Naive thymus-derived CD4-positive, alpha-beta T cell (primary cell): ENCODE data around the gene XXYLT1. TPM values are rescaled to one million over a fixed set of nuclear protein-coding genes. Genes with fewer than 3 reads are reported as not detected.

ENCODE experiments used
- ATAC-seq: fragments of 150-1000 bp; cut with Tn5 transposase; 2 replicates; pipeline ENCODE4 v1.10.0; 2021; ENCODE audit warnings: mild to moderate bottlenecking, moderate library complexity
- CTCF ChIA-PET: fragments of 350-600 bp; sonication (Branson Sonifier 250); formaldehyde crosslinking; loops from one replicate; lab custom pipeline; 2021; ENCODE audit warnings: antibody characterized with exemption; lab: Charles Lee
- POLR2A ChIA-PET: fragments of 350-600 bp; sonication (Branson Sonifier 250); formaldehyde crosslinking; loops from one replicate; lab custom pipeline; 2021; ENCODE audit warnings: antibody characterized with exemption, inconsistent platforms; lab: Charles Lee
- DNase-seq, 9 donors: peaks; one replicate each; pipeline versions ENCODE4 v3.0.0 to v3.0.0-alpha.2; 2020 to 2022; ENCODE audit warnings: mixed read lengths in 1 of 9
- H3K27ac ChIP-seq: one replicate; pipeline ENCODE4 v1.7.0; 2013; ENCODE audit warnings: mild to moderate bottlenecking, low read depth, low read length, moderate library complexity
- H3K27me3 ChIP-seq, 2 donors: one replicate each; pipeline ENCODE4 v1.7.0; 2013; ENCODE audit warnings: low read length in 2 of 2, mild to moderate bottlenecking in 2 of 2, moderate library complexity in 2 of 2; ENCODE audit not compliant: control insufficient read depth in 2 of 2, insufficient read depth in 2 of 2
- H3K36me3 ChIP-seq, 3 experiments: 1 replicate in 2 of 3; 2 replicates in 1 of 3; pipeline ENCODE4 v1.7.0; 2013; ENCODE audit warnings: low read length in 3 of 3, mild to moderate bottlenecking in 3 of 3, moderate library complexity in 1 of 3; ENCODE audit not compliant: insufficient read depth in 3 of 3, control insufficient read depth in 2 of 3
- H3K4me1 ChIP-seq, 2 donors: one replicate each; pipeline ENCODE4 v1.7.0; 2013; ENCODE audit warnings: low read length in 2 of 2, mild to moderate bottlenecking in 2 of 2, moderate library complexity in 1 of 2; ENCODE audit not compliant: control insufficient read depth in 2 of 2, insufficient read depth in 2 of 2
- H3K4me3 ChIP-seq: 2 replicates; pipeline ENCODE4 v1.7.0; 2013; ENCODE audit warnings: mild to moderate bottlenecking, low read length
- H3K9me3 ChIP-seq, 3 experiments: 1 replicate in 2 of 3; 2 replicates in 1 of 3; pipeline ENCODE4 v1.7.0; 2013; ENCODE audit warnings: low read length in 3 of 3; ENCODE audit not compliant: control insufficient read depth in 2 of 3
- H3K27ac Mint-ChIP-seq, 9 donors: one replicate each; pipeline ENCODE4 v1.8.0; 2020 to 2022; ENCODE audit warnings: mixed read lengths in 9 of 9, mild to moderate bottlenecking in 8 of 9, moderate library complexity in 5 of 9, inconsistent platforms in 2 of 9
- H3K27me3 Mint-ChIP-seq, 5 donors: one replicate each; pipeline ENCODE4 v1.8.0; 2021 to 2022; ENCODE audit warnings: mixed read lengths in 5 of 5, mild to moderate bottlenecking in 1 of 5
- H3K36me3 Mint-ChIP-seq, 5 donors: one replicate each; pipeline ENCODE4 v1.8.0; 2020 to 2022; ENCODE audit warnings: mixed read lengths in 5 of 5, mild to moderate bottlenecking in 3 of 5, inconsistent platforms in 1 of 5
- H3K4me1 Mint-ChIP-seq, 7 donors: one replicate each; pipeline ENCODE4 v1.8.0; 2020 to 2022; ENCODE audit warnings: mixed read lengths in 7 of 7, mild to moderate bottlenecking in 3 of 7, inconsistent platforms in 1 of 7
- H3K4me3 Mint-ChIP-seq, 10 donors: one replicate each; pipeline ENCODE4 v1.8.0; 2020 to 2022; ENCODE audit warnings: mild to moderate bottlenecking in 10 of 10, mixed read lengths in 10 of 10, moderate library complexity in 6 of 10, inconsistent platforms in 2 of 10
- H3K9me3 Mint-ChIP-seq, 11 donors: one replicate each; pipeline ENCODE4 v1.8.0; 2020 to 2022; ENCODE audit warnings: mixed read lengths in 11 of 11, mild to moderate bottlenecking in 4 of 11, inconsistent platforms in 1 of 11, moderate library complexity in 1 of 11
- intact Hi-C, 2 donors: fragments of 100-400 bp; cut with micrococcal nuclease; formaldehyde crosslinking; loops; one replicate each; pipeline ENCODE4 v1.15.1; 2023
- polyA plus RNA-seq, 2 donors: library from polyadenylated mRNA; unstranded; fragments of 300-500 nt; fragmentation: Illumina TruSeq; gene quantifications; one replicate each; pipeline ENCODE4 v1.2.3, GENCODE V29; 2021
- total RNA-seq, 6 experiments: library from RNA in 5 of 6; stranded (reverse) in 5 of 6; gene quantifications; 1 replicate in 5 of 6; 2 replicates in 1 of 6; pipeline ENCODE4 v1.2.3 and lab custom pipeline; 2021 to 2026

XXYLT1 gene
- total and polyA plus RNA-seq, 7 experiments from 2014 or later, result 4.1 to 11.7 (median 7.2) TPM

DNA sequence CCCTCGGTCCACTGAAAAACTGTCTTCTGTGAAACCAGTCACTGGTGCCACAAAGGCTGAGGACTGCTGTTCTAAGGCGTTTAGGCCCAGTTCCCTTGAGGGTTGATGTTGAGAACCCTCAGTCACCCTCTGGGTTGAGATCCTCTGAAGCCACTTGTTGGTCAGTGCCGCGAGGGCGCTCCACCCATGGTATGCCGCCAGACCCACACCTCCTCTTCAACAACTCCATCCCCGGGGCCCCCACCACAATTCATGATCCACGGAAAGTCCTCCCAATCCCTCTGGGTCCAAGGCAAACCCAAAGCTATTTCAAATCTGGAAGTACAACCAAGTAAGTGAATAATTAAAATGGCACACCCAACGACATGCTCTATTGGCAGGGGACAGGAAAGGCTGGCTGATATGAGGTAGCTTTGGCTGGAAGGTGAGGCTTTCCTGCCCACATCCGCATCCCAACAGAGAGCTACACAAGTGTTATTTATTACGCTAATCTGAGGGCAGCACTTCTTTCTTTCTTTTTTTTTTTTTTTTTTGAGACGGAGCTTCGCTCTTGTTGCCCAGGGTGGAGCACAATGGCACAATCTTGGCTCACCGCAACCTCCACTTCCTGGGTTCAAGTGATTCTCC lies 58.1 kb downstream of the XXYLT1 start:
- Mint-ChIP-seq H3K9me3 (peaks cover 0 to 5% (median 0%) of the 10 kb centered on the region in 11 donors), H3K4me3 (no peak overlapping the region), H3K4me1 (peaks cover 3 to 11% (median 5%) of the 10 kb centered on the region in 7 donors), H3K27me3 (no peaks in the 10 kb centered on the region), H3K36me3 (peaks cover 0 to 13% (median 5%) of the 10 kb centered on the region in 5 donors), H3K27ac (no peak overlapping the region)
- DNase-seq, result peak in 1 of 9 donors; percentile 12
- ATAC-seq, result no peak
- no peak overlapping the region for H3K27ac ChIP-seq
- no peaks in the 10 kb centered on the region for H3K27me3 ChIP-seq
- no peaks in the 10 kb centered on the region for H3K4me1 ChIP-seq
- ChIA-PET POLR2A (no interaction called here), CTCF (no interaction called here)
- no peaks in the 10 kb centered on the region for H3K36me3 ChIP-seq
- no peak overlapping the region for H3K4me3 ChIP-seq
- no peaks in the 10 kb centered on the region for H3K9me3 ChIP-seq
- intact Hi-C loops, result no loop called here

DNA sequence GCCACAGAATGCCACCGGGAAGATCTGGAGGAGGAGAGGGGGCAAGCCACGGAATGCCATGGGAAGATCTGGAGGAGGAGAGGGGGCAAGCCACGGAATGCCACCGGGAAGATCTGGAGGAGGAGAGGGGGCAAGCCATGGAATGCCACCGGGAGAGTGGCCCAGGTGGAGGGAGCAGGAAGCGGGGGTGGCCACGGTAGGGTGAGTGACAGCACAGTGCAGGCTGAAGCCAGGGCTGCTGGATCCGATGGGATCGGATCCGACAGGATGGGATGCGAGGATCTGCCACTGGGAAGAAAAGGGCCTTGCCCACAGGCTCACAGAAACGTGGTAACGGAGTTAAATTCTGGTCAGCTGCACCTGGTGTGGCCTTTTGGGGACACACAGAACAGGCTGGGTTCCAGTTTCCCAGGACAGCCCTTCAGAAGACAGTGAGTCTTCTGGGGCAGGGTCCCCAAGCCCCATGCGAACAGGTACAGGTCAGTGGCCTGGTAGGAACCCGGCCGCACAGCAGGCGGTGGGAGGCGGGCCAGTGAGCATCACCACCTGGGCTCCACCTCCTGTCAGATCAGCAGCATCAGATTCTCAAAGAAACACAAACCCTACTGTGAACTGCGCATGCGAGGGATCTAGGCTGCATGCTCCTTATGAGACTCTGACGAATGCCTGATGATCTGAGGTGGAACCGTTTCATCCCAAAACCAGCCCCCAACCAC lies 58.8 kb downstream of the XXYLT1 start:
- Mint-ChIP-seq H3K4me1 (peaks cover 3 to 11% (median 5%) of the 10 kb centered on the region in 7 donors), H3K4me3 (no peak overlapping the region), H3K27me3 (no peaks in the 10 kb centered on the region), H3K36me3 (peaks cover 0 to 13% (median 5%) of the 10 kb centered on the region in 5 donors), H3K9me3 (peaks cover 0 to 5% (median 0%) of the 10 kb centered on the region in 11 donors), H3K27ac (no peak overlapping the region)
- Histone ChIP-seq H3K36me3 (no peaks in the 10 kb centered on the region), H3K27me3 (no peaks in the 10 kb centered on the region), H3K4me1 (no peaks in the 10 kb centered on the region), H3K4me3 (no peak overlapping the region), H3K9me3 (no peaks in the 10 kb centered on the region), H3K27ac (no peak overlapping the region)
- ATAC-seq (no peak), DNase-seq (no peak)
- ChIA-PET POLR2A (no interaction called here), CTCF (no interaction called here)
- intact Hi-C loops, result no loop called here

DNA sequence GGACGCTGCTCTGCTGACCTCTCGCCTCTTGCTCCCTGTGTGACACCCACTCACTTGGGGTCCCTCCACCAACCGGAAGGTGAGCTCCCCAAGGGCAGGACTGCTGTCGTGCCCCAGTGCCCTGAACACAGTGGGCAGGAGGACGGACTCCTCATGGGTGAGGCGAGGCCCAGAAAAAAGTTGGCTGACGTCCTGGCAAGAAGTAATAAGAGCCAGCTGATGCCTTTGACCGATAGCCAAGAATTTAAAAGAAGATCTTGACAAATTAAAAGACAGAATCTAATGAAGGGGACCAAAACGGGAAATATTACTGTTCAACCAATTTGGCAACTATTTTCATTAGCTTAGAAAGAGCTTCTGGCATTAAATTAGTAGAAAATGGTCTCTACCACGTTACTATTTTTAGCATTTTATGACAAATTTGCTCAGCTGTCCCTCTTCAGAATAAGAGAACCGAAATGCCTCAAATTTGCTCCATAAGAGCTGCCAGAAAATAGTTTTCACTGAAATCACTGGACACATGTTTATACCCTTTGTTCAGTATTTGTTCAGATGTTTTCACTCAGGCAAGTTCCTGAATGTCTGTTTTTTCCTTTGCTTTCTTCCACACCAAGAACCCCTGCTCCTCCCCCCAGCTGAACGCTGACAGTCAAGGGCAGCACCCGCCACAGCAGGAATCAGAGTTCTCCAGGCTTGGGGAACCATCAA lies 60.5 kb downstream of the XXYLT1 start:
- no peak overlapping the region for H3K27ac ChIP-seq
- intact Hi-C loops, result no loop called here
- Mint-ChIP-seq H3K9me3 (peaks cover 0 to 4% (median 0%) of the 10 kb centered on the region in 11 donors), H3K36me3 (peaks cover 0 to 13% (median 5%) of the 10 kb centered on the region in 5 donors), H3K27me3 (no peaks in the 10 kb centered on the region), H3K27ac (no peak overlapping the region), H3K4me3 (no peak overlapping the region), H3K4me1 (peaks cover 1 to 11% (median 5%) of the 10 kb centered on the region in 7 donors)
- POLR2A ChIA-PET, result no interaction called here
- no peaks in the 10 kb centered on the region for H3K9me3 ChIP-seq
- DNase-seq (no peak), ATAC-seq (no peak)
- no peaks in the 10 kb centered on the region for H3K4me1 ChIP-seq
- no peaks in the 10 kb centered on the region for H3K27me3 ChIP-seq
- CTCF ChIA-PET, result no interaction called here
- no peak overlapping the region for H3K4me3 ChIP-seq
- H3K36me3 ChIP-seq, result no peaks in the 10 kb centered on the region

DNA sequence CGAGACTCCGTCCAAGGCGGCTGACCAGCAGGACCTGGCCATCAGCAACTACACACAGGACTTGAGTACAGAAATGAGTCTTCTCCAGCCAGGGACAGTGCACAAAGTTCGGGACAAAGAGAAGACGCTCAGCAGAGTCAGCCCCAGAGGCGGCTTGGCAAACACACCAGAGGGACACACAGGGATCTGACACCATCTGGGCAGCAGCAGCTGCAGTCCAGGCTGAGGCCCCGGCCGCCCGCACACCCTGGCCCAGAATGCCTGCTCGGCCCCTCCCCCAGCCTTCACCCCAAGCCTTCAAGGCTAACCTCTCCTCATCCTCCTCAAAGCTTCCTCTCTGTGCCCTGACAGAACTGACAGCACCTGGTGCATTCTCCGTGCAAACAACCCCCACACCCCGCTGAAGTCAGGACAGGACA lies 61.1 kb downstream of the XXYLT1 start:
- Mint-ChIP-seq H3K4me1 (peaks cover 3 to 14% (median 5%) of the 10 kb centered on the region in 7 donors), H3K4me3 (no peak overlapping the region), H3K36me3 (peaks cover 0 to 13% (median 5%) of the 10 kb centered on the region in 5 donors), H3K27me3 (no peaks in the 10 kb centered on the region), H3K27ac (no peak overlapping the region), H3K9me3 (peaks cover 0 to 4% (median 0%) of the 10 kb centered on the region in 11 donors)
- Histone ChIP-seq H3K9me3 (no peaks in the 10 kb centered on the region), H3K4me1 (no peaks in the 10 kb centered on the region), H3K36me3 (no peaks in the 10 kb centered on the region), H3K27me3 (no peaks in the 10 kb centered on the region), H3K27ac (no peak overlapping the region), H3K4me3 (no peak overlapping the region)
- no peak for ATAC-seq
- intact Hi-C loops, result no loop called here
- ChIA-PET CTCF (no interaction called here), POLR2A (no interaction called here)
- no peak for DNase-seq

DNA sequence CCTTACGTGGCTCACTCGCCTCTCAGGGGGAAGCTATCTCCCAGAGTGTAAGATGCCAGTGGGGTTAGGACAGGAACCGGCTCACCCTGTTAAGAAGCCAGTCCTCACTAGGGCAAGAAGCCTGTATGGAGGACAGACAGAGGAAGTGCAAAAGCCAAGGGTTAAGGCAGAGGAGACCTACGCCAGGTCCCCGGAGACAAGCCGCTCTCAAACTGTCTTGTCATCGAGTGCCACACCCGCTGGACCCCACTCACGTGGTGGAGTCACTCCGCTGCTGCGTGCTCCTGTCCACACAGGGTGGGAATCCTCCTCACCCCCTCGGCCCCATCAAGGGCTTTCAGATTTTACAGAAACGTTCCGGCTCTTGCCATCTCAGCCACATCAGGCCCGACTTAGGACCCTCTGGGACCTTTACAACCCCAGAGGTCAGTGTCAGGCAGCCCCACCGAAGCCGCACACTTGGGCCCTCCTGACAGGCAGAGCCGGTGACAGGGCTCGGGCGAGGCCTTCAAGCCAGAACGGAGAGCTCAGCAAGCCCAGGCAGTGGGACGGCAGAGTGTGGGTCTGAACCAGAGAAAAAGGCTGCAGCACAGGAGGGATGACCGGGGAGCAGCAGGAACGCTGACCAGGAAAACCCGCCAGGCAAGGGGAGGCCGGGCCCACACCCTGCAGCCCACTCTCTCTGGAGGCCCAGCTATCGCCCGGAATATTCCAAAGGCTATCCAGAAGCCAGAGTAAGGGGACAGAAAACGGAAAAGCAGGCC lies 61.7 kb downstream of the XXYLT1 start:
- intact Hi-C loops, result no loop called here
- Histone ChIP-seq H3K36me3 (no peaks in the 10 kb centered on the region), H3K27me3 (no peaks in the 10 kb centered on the region), H3K9me3 (no peaks in the 10 kb centered on the region), H3K4me1 (no peaks in the 10 kb centered on the region), H3K27ac (no peak overlapping the region), H3K4me3 (no peak overlapping the region)
- no peak overlapping the region for H3K4me3 Mint-ChIP-seq
- H3K36me3 Mint-ChIP-seq, result peaks cover 0 to 13% (median 5%) of the 10 kb centered on the region in 5 donors
- H3K27ac Mint-ChIP-seq, result peak overlapping the region in 1 of 9 donors; percentile 36
- DNase-seq (no peak), ATAC-seq (no peak)
- no peaks in the 10 kb centered on the region for H3K27me3 Mint-ChIP-seq
- peaks cover 3 to 20% (median 9%) of the 10 kb centered on the region in 7 donors for H3K4me1 Mint-ChIP-seq
- H3K9me3 Mint-ChIP-seq, result peaks cover 0 to 4% (median 0%) of the 10 kb centered on the region in 11 donors
- ChIA-PET POLR2A (interaction anchor here (0.7 kb wide), 1 partner anchor 74 kb away, joined by 3 read pairs; no protein-coding TSS in a partner anchor), CTCF (no interaction called here)

DNA sequence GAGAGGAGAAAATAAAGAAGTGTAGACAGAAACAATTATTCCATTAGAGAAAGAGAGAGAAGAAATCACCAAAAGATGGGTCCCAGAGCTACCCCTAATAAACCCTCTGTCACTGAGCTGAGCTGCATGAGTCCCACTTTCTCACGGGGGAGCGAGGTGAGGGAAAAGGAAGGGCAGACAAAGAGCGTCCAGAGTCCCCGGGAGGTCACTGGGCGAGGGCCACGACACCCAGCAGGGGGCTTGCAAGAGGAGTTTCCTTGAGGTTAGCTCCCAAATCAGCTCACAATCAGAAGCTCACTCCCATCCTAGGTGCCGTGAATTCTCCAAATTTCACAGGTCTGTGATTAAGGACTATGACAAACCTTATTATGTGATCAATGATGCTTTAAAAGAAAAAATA lies 62.3 kb downstream of the XXYLT1 start:
- Mint-ChIP-seq H3K36me3 (peaks cover 0 to 13% (median 5%) of the 10 kb centered on the region in 5 donors), H3K27me3 (no peaks in the 10 kb centered on the region), H3K9me3 (peaks cover 0 to 4% (median 0%) of the 10 kb centered on the region in 11 donors), H3K27ac (peak overlapping the region in 1 of 9 donors; percentile 36), H3K4me1 (peaks cover 3 to 23% (median 9%) of the 10 kb centered on the region in 7 donors), H3K4me3 (no peak overlapping the region)
- POLR2A ChIA-PET, result interaction anchor here (0.7 kb wide), 1 partner anchor 73 kb away, joined by 3 read pairs; no protein-coding TSS in a partner anchor
- Histone ChIP-seq H3K36me3 (no peaks in the 10 kb centered on the region), H3K9me3 (no peaks in the 10 kb centered on the region), H3K27ac (no peak overlapping the region), H3K27me3 (no peaks in the 10 kb centered on the region), H3K4me1 (peaks cover 0 to under 1% of the 10 kb centered on the region in 2 donors), H3K4me3 (no peak overlapping the region)
- intact Hi-C loops, result no loop called here
- no peak for ATAC-seq
- CTCF ChIA-PET, result no interaction called here
- DNase-seq, result no peak
